Body of pancreas (tissue), 4 donors: ENCODE measurements around the gene MMP23B.

Experiments used
- CTCF ChIP-seq, 7 experiments: fragments of 450-650 bp in 4 of 7; fragments of 200-600 bp in 3 of 7; sonication (generic) in 3 of 7; IDR thresholded peaks; one replicate each; pipeline ENCODE4 v1.5.1; 2016 to 2019; ENCODE audit warnings: antibody characterized with exemption in 7 of 7
- POLR2A ChIP-seq, 3 donors: fragments of 450-650 bp; IDR thresholded peaks; one replicate each; pipeline ENCODE4 v1.6.1; 2016; ENCODE audit warnings: antibody characterized with exemption in 3 of 3, mild to moderate bottlenecking in 2 of 3

- TF ChIP-seq POLR2A (IDR thresholded peaks at IDR 0.05) = no peak
- TF ChIP-seq CTCF (IDR thresholded peaks at IDR 0.05) = no peak
Measured at GRCh38 chr1:1609822-1610485, 22.0 kb upstream of the MMP23B start.
